ENCODE results near the gene ZNF668. TPM values are rescaled to one million over a fixed set of nuclear protein-coding genes. Genes with fewer than 3 reads are reported as not detected.

ZNF668 gene
- total and polyA plus RNA-seq, 2 of the 13 experiments (the other 11 are each of a cell fraction or from before 2014, with no cell fraction given) = 3.8 to 9.8 TPM

DNA sequence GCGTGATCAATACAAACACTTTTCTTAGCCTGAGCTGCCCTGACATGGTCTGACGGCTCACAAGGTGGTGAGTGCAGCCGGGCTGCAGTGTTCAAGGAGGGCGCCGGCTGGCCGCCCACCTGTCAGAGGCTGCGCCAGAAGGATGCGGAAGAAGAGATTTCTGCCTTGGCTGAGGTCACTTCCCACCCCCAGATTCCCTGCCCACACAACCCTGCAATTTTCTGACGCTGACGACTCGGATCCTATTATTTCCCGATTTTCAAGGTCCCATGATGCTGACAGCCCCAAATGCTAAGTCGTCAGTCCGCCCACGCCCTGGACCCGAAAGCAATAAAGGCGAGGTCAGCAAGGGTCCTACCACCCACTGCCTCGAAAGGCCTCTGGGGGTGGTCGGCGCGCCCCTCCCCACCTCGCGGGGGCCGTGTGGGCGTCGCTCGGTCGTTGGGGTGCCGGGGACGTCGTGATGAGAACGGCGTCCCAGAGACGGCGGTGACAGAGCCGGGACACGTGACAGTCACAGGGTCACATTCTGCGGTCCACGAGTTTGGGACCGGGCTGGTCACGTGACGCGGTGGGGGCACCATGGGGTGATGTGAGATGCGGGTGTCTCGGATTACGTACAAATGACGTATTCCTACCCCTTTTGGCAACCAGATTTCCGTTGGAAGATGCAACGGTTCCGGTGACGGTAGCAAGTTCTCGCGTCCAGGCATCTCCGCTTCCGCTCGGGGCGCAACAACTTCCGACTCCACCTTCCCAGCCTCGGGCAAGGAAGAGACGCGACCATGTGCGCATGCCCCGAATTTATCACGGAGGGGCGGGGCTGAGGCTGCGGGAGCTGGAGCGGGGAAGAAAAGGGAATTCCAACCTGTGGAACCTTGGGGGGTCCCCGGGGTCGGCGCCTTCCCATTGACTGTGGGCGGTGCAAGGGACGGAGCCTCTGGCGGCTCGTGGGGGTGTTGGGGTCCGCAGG, 41.0 kb downstream of the ZNF668 start, which contains the start of gene STX4 (continued):
- TF ChIP-seq MAFG (CRISPR knock-in tag; IDR thresholded peaks at IDR 0.05) (no peak), ZNF282 (IDR thresholded peaks at IDR 0.05; ENCODE audit: partially characterized antibody) (no peak), KLF12 (CRISPR knock-in tag; IDR thresholded peaks at IDR 0.05; ENCODE audit: borderline replicate concordance) (no peak), FOSL2 (CRISPR knock-in tag; IDR thresholded peaks at IDR 0.05) (peak; percentile 62; the same call in 1 of the 2 replicates), HNF4G (IDR thresholded peaks at IDR 0.05; ENCODE audit: borderline replicate concordance, low read depth, low read length) (no peak), HNF4G (CRISPR knock-in tag; IDR thresholded peaks at IDR 0.05; ENCODE audit: borderline replicate concordance, low read depth) (0 out of 2 replicates have a peak, but pooled peaks have one; percentile 59), ZNF850 (CRISPR knock-in tag; conservative IDR thresholded peaks at IDR 0.05) (no peak), ZNF749 (CRISPR knock-in tag; IDR thresholded peaks at IDR 0.05; ENCODE audit: borderline replicate concordance) (peak; percentile 73; the same call in 1 of the 2 replicates), SRSF9 (IDR thresholded peaks at IDR 0.05; ENCODE audit: borderline replicate concordance, insufficient read depth, low read depth, low read length, poor library complexity, severe bottlenecking) (no peak), SAFB2 (CRISPR knock-in tag; IDR thresholded peaks at IDR 0.05; ENCODE audit: borderline replicate concordance, low read depth) (peak; percentile 91), MBD4 (IDR thresholded peaks at IDR 0.05; ENCODE audit: borderline replicate concordance, low read length) (no peak), NBN (conservative IDR thresholded peaks at IDR 0.05) (no peak), ZNF7 (CRISPR knock-in tag; IDR thresholded peaks at IDR 0.05) (no peak), ARNT (IDR thresholded peaks at IDR 0.05) (no peak), SRSF4 (IDR thresholded peaks at IDR 0.05; ENCODE audit: low read depth, low read length, poor library complexity, severe bottlenecking) (no peak), HDAC1 (CRISPR knock-in tag; IDR thresholded peaks at IDR 0.05) (peak; percentile 81)
- TF ChIP-seq, protein P1, sequence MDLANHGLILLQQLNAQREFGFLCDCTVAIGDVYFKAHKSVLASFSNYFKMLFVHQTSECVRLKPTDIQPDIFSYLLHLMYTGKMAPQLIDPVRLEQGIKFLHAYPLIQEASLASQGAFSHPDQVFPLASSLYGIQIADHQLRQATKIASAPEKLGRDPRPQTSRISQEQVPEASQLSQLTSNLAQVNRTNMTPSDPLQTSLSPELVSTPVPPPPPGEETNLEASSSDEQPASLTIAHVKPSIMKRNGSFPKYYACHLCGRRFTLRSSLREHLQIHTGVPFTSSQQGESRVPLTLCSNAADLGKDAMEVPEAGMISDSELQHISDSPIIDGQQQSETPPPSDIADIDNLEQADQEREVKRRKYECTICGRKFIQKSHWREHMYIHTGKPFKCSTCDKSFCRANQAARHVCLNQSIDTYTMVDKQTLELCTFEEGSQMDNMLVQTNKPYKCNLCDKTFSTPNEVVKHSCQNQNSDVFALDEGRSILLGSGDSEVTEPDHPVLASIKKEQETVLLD (CRISPR knock-in tag; IDR thresholded peaks at IDR 0.05; ENCODE audit: low read depth) = peak; percentile 74
- TF ChIP-seq, protein P2, sequence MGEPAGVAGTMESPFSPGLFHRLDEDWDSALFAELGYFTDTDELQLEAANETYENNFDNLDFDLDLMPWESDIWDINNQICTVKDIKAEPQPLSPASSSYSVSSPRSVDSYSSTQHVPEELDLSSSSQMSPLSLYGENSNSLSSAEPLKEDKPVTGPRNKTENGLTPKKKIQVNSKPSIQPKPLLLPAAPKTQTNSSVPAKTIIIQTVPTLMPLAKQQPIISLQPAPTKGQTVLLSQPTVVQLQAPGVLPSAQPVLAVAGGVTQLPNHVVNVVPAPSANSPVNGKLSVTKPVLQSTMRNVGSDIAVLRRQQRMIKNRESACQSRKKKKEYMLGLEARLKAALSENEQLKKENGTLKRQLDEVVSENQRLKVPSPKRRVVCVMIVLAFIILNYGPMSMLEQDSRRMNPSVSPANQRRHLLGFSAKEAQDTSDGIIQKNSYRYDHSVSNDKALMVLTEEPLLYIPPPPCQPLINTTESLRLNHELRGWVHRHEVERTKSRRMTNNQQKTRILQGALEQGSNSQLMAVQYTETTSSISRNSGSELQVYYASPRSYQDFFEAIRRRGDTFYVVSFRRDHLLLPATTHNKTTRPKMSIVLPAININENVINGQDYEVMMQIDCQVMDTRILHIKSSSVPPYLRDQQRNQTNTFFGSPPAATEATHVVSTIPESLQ (CRISPR knock-in tag; conservative IDR thresholded peaks at IDR 0.05) = no peak
- TF ChIP-seq, protein P3, sequence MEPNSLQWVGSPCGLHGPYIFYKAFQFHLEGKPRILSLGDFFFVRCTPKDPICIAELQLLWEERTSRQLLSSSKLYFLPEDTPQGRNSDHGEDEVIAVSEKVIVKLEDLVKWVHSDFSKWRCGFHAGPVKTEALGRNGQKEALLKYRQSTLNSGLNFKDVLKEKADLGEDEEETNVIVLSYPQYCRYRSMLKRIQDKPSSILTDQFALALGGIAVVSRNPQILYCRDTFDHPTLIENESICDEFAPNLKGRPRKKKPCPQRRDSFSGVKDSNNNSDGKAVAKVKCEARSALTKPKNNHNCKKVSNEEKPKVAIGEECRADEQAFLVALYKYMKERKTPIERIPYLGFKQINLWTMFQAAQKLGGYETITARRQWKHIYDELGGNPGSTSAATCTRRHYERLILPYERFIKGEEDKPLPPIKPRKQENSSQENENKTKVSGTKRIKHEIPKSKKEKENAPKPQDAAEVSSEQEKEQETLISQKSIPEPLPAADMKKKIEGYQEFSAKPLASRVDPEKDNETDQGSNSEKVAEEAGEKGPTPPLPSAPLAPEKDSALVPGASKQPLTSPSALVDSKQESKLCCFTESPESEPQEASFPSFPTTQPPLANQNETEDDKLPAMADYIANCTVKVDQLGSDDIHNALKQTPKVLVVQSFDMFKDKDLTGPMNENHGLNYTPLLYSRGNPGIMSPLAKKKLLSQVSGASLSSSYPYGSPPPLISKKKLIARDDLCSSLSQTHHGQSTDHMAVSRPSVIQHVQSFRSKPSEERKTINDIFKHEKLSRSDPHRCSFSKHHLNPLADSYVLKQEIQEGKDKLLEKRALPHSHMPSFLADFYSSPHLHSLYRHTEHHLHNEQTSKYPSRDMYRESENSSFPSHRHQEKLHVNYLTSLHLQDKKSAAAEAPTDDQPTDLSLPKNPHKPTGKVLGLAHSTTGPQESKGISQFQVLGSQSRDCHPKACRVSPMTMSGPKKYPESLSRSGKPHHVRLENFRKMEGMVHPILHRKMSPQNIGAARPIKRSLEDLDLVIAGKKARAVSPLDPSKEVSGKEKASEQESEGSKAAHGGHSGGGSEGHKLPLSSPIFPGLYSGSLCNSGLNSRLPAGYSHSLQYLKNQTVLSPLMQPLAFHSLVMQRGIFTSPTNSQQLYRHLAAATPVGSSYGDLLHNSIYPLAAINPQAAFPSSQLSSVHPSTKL (CRISPR knock-in tag; IDR thresholded peaks at IDR 0.05) = peak; percentile 70
- TF ChIP-seq, protein P4, sequence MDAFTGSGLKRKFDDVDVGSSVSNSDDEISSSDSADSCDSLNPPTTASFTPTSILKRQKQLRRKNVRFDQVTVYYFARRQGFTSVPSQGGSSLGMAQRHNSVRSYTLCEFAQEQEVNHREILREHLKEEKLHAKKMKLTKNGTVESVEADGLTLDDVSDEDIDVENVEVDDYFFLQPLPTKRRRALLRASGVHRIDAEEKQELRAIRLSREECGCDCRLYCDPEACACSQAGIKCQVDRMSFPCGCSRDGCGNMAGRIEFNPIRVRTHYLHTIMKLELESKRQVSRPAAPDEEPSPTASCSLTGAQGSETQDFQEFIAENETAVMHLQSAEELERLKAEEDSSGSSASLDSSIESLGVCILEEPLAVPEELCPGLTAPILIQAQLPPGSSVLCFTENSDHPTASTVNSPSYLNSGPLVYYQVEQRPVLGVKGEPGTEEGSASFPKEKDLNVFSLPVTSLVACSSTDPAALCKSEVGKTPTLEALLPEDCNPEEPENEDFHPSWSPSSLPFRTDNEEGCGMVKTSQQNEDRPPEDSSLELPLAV (CRISPR knock-in tag; conservative IDR thresholded peaks at IDR 0.05; ENCODE audit: low read depth) = no peak

Data from HepG2 (cell line).